Endothelial cell of umbilical vein (primary cell): Measurements from ENCODE around the gene GPX1. TPM values are rescaled to one million over a fixed set of nuclear protein-coding genes. Genes with fewer than 3 reads are reported as not detected.

Experiments
- BruUV-seq: library from RNA; stranded (reverse); fragments of 400-500 nt; replicated peaks from 2 replicates; lab custom pipeline; 2021; lab: Mats Ljungman, UMichigan
- CTCF ChIA-PET: fragments of 300-600, 350-600 bp; sonication (Branson Sonifier 250); formaldehyde crosslinking; loops from one replicate; lab custom pipeline; 2021; ENCODE audit warnings: antibody characterized with exemption, inconsistent platforms; lab: Charles Lee
- POLR2A ChIA-PET: fragments of 300-600, 350-600 bp; sonication (Branson Sonifier 250); formaldehyde crosslinking; loops from one replicate; lab custom pipeline; 2021; ENCODE audit warnings: antibody characterized with exemption, inconsistent platforms; lab: Charles Lee
- DNase-seq: peaks from one replicate; pipeline ENCODE4 v3.0.0-alpha.2; 2011; ENCODE audit warnings: low read depth, low spot score
- FAIRE-seq: peaks from 2 replicates; lab custom pipeline; 2011; peaks lifted over from hg19 to GRCh38; lab: Jason Lieb, UNC
- H2AFZ ChIP-seq: 2 replicates; pipeline ENCODE4 v1.6.0; 2012; ENCODE audit warnings: low read depth, low read length, control low read depth, inconsistent platforms
- H3K27ac ChIP-seq: 2 replicates; pipeline ENCODE4 v1.5.1; 2011; ENCODE audit warnings: low read depth, mild to moderate bottlenecking, control low read depth, low read length, moderate library complexity; ENCODE audit not compliant: insufficient read depth
- H3K27me3 ChIP-seq, 2 experiments: 2 replicates each; pipeline versions ENCODE4 v1.6.0 to v1.6.1; 2011; ENCODE audit warnings: low read length in 2 of 2, mixed read lengths in 1 of 2; ENCODE audit not compliant: control insufficient read depth in 2 of 2, insufficient read depth in 2 of 2
- H3K36me3 ChIP-seq, 2 experiments: 2 replicates in 1 of 2; 3 replicates in 1 of 2; pipeline ENCODE4 v1.5.1; 2011; ENCODE audit warnings: low read length in 2 of 2, mild to moderate bottlenecking in 1 of 2, moderate library complexity in 1 of 2; ENCODE audit not compliant: control insufficient read depth in 2 of 2, insufficient read depth in 2 of 2; ENCODE audit errors: extremely low read depth in 1 of 2
- H3K4me1 ChIP-seq: 3 replicates; pipeline ENCODE4 v1.5.1; 2011; ENCODE audit warnings: mild to moderate bottlenecking, low read length; ENCODE audit not compliant: control insufficient read depth, insufficient read depth; ENCODE audit errors: extremely low read depth
- H3K4me2 ChIP-seq: 2 replicates; pipeline ENCODE4 v1.6.1; 2011; ENCODE audit warnings: low read length, control low read depth, mixed read lengths; ENCODE audit not compliant: insufficient read depth
- H3K4me3 ChIP-seq, 3 experiments: fragments of 200-600 bp in 1 of 3; sonication (generic), shearing (Covaris generic) in 1 of 3; replicated peaks in 1 of 3; 2 replicates each; pipeline ENCODE4 v1.5.1; 2011 to 2016; ENCODE audit warnings: control low read depth in 3 of 3, low read length in 3 of 3, mild to moderate bottlenecking in 2 of 3, inconsistent platforms in 1 of 3, low read depth in 1 of 3, moderate library complexity in 1 of 3; ENCODE audit not compliant: insufficient read depth in 1 of 3
- H3K79me2 ChIP-seq: 2 replicates; pipeline ENCODE4 v1.6.0; 2012; ENCODE audit warnings: low read length, inconsistent platforms; ENCODE audit not compliant: control insufficient read depth, insufficient read depth
- H3K9ac ChIP-seq: replicated peaks from 2 replicates; pipeline ENCODE3; 2011; ENCODE audit warnings: low read length, control low read depth; ENCODE audit not compliant: insufficient read depth; ENCODE audit errors: extremely low read depth
- H3K9me1 ChIP-seq: replicated peaks from 3 replicates; pipeline ENCODE4 v1.6.0; 2011; ENCODE audit warnings: mild to moderate bottlenecking, low read length; ENCODE audit not compliant: control insufficient read depth, insufficient read depth; ENCODE audit errors: extremely low read depth
- H3K9me3 ChIP-seq: replicated peaks from 2 replicates; pipeline ENCODE4 v1.5.1; 2012; ENCODE audit warnings: low read length, inconsistent platforms; ENCODE audit not compliant: control insufficient read depth, insufficient read depth
- H4K20me1 ChIP-seq: replicated peaks from 2 replicates; pipeline ENCODE3; 2011; ENCODE audit warnings: mild to moderate bottlenecking, low read length; ENCODE audit not compliant: control insufficient read depth, insufficient read depth; ENCODE audit errors: extremely low read depth
- CTCF ChIP-seq, 2 donors: IDR thresholded peaks; 1 replicate in 1 of 2; 2 replicates in 1 of 2; pipeline ENCODE4 v1.5.1; 2011; ENCODE audit warnings: low read length in 2 of 2, mild to moderate bottlenecking in 2 of 2, moderate library complexity in 2 of 2, control low read depth in 1 of 2, inconsistent platforms in 1 of 2, low read depth in 1 of 2; ENCODE audit not compliant: insufficient read depth in 1 of 2; ENCODE audit errors: extremely low read depth in 1 of 2
- EZH2 ChIP-seq: IDR thresholded peaks from 2 replicates; pipeline ENCODE4 v1.6.1; 2012; ENCODE audit warnings: borderline replicate concordance, low read depth, mild to moderate bottlenecking, moderate library complexity, low read length, inconsistent platforms; ENCODE audit not compliant: severe bottlenecking
- FOS ChIP-seq: IDR thresholded peaks from 2 replicates; pipeline ENCODE4 v1.6.1; 2011; ENCODE audit warnings: mild to moderate bottlenecking, low read length, moderate library complexity, borderline replicate concordance; ENCODE audit not compliant: insufficient read depth
- GATA2 ChIP-seq: IDR thresholded peaks from 2 replicates; pipeline ENCODE4 v1.7.0; 2011; ENCODE audit warnings: low read depth, mild to moderate bottlenecking, moderate library complexity, mixed read lengths, low read length; ENCODE audit not compliant: insufficient read length, insufficient read depth
- JUN ChIP-seq: IDR thresholded peaks from 2 replicates; pipeline ENCODE4 v1.6.1; 2011; ENCODE audit warnings: borderline replicate concordance, low read depth; ENCODE audit not compliant: insufficient read length, insufficient read depth
- MAX ChIP-seq: IDR thresholded peaks from 2 replicates; pipeline ENCODE4 v1.6.1; 2011; ENCODE audit not compliant: insufficient read depth, insufficient read length
- MYC ChIP-seq: IDR thresholded peaks from one replicate; pipeline ENCODE4 v1.6.1; 2011; ENCODE audit warnings: mild to moderate bottlenecking, low read depth, low read length
- POLR2A ChIP-seq: IDR thresholded peaks from 2 replicates; pipeline ENCODE4 v1.6.1; 2012; ENCODE audit warnings: low read depth, mild to moderate bottlenecking, control low read depth, low read length
- POLR2AphosphoS5 ChIP-seq: IDR thresholded peaks from 2 replicates; pipeline ENCODE4 v1.6.1; 2012; ENCODE audit warnings: low read depth, mild to moderate bottlenecking, control low read depth, low read length, moderate library complexity; ENCODE audit not compliant: insufficient read depth
- dilution Hi-C: fragments of 300-500 bp; cut with MboI; formaldehyde crosslinking; loops from one replicate; pipeline ENCODE4 v1.15.0; 2019; ENCODE audit warnings: low sequenced_read_pairs; ENCODE audit not compliant: extremely low pct_ligation_motif_present
- intact Hi-C: fragments of 100-400 bp; cut with micrococcal nuclease; formaldehyde crosslinking; loops from one replicate; pipeline ENCODE4 v1.10.0; 2022
- polyA plus RNA-seq, 4 experiments: library from polyadenylated mRNA; depleted of rRNA in 3 of 4; stranded (reverse) in 3 of 4; unstranded in 1 of 4; fragments of >200 nt; gene quantifications; 2 replicates each; pipeline versions ENCODE4 v1.2.1 to v1.2.3, GENCODE V29; 2011 to 2012; ENCODE audit warnings: missing spikeins in 1 of 4
- total RNA-seq: library from RNA; stranded (reverse); gene quantifications from 2 replicates; pipeline ENCODE4 v1.2.3, GENCODE V29; 2021

GPX1 gene
- total and polyA plus RNA-seq, 2 donors (not counting 3 experiments of a cell fraction or from before 2014, with no cell fraction given) = 461 to 1,348 TPM

GRCh38 chr3:49377483-49377882 lies 19.3 kb upstream of the GPX1 start:
- H3K36me3 ChIP-seq = peaks cover 16 to 17% of the 10 kb centered on the region in 2 experiments
- POLR2A ChIA-PET = interaction anchor here (0.5 to 0.7 kb wide), 2 partner anchors 9 to 16 kb away, joined by 3 to 5 read pairs; no protein-coding TSS in a partner anchor
- BruUV-seq = no TSS peak
- H3K9me3 ChIP-seq = no peaks in the 10 kb centered on the region
- dilution Hi-C loops (no loop called here), intact Hi-C loops (no loop called here)
- DNase-seq (no peak), FAIRE-seq (no peak)
- no peak for TF ChIP-seq FOS
- no peak for TF ChIP-seq MYC
- TF ChIP-seq CTCF (IDR thresholded peaks at IDR 0.05; ENCODE audit: extremely low read depth in 1 of 2, insufficient read depth in 1 of 2, low read depth in 1 of 2, low read length in 2 of 2) = no peak
- TF ChIP-seq GATA2 = no peak
- TF ChIP-seq EZH2 = no peak
- no peak for TF ChIP-seq JUN
- TF ChIP-seq MAX = no peak
- no peak for TF ChIP-seq POLR2AphosphoS5
- no peak for TF ChIP-seq POLR2A
- no peaks in the 10 kb centered on the region for H3K4me1 ChIP-seq
- no peak overlapping the region for H3K4me3 ChIP-seq
- H4K20me1 ChIP-seq = peaks cover 10% of the 10 kb centered on the region
- CTCF ChIA-PET = interaction anchor here (0.9 to 1.3 kb wide), 3 partner anchors 11 to 72 kb away, joined by 3 read pairs; no protein-coding TSS in a partner anchor
- H2AFZ ChIP-seq = no peak overlapping the region
- H3K79me2 ChIP-seq = peaks cover 99% of the 10 kb centered on the region
- H3K9me1 ChIP-seq = no peaks in the 10 kb centered on the region
- H3K27me3 ChIP-seq = no peaks in the 10 kb centered on the region
- H3K27ac ChIP-seq = no peak overlapping the region
- H3K4me2 ChIP-seq = no peak overlapping the region
- no peak overlapping the region for H3K9ac ChIP-seq
